Mesothelial cell of epicardium (in vitro differentiated cells): ENCODE data around the gene CAP2. TPM values are rescaled to one million over a fixed set of nuclear protein-coding genes. Genes with fewer than 3 reads are reported as not detected.

Experiments used
- DNase-seq, 2 experiments: peaks; one replicate each; pipeline ENCODE4 v3.0.0; 2021; ENCODE audit warnings: low spot score in 2 of 2; ENCODE audit not compliant: unreplicated experiment in 2 of 2
- H3K27ac Mint-ChIP-seq: 2 replicates; pipeline ENCODE4 v1.8.0; 2021; ENCODE audit warnings: mixed read lengths
- H3K27me3 Mint-ChIP-seq: 2 replicates; pipeline ENCODE4 v1.8.0; 2021; ENCODE audit warnings: low read depth, mixed read lengths
- H3K36me3 Mint-ChIP-seq: 2 replicates; pipeline ENCODE4 v1.8.0; 2021; ENCODE audit warnings: mixed read lengths
- H3K4me1 Mint-ChIP-seq: 2 replicates; pipeline ENCODE4 v1.8.0; 2021; ENCODE audit warnings: mixed read lengths
- H3K4me3 Mint-ChIP-seq: 2 replicates; pipeline ENCODE4 v1.8.0; 2021; ENCODE audit warnings: mild to moderate bottlenecking, moderate library complexity, mixed read lengths
- H3K9me3 Mint-ChIP-seq: 2 replicates; pipeline ENCODE4 v1.8.0; 2021; ENCODE audit warnings: mixed read lengths
- CTCF ChIP-seq: fragments of 200-600 bp; sonication (generic); IDR thresholded peaks from one replicate; pipeline ENCODE4 v1.5.0; 2021; ENCODE audit warnings: antibody characterized with exemption; ENCODE audit not compliant: unreplicated experiment
- total RNA-seq: library from RNA; stranded (reverse); gene quantifications from 3 replicates; pipeline ENCODE4 v1.2.1, GENCODE V29; 2021

CAP2 gene
- total RNA-seq, 1 donor from 2014 or later = 15.0 TPM

GRCh38 chr6:17494919-17495318, 101.5 kb downstream of the CAP2 start:
- Mint-ChIP-seq H3K27me3 (no peaks in the 10 kb centered on the region), H3K4me3 (no peak overlapping the region), H3K4me1 (peaks cover 8% of the 10 kb centered on the region), H3K9me3 (no peaks in the 10 kb centered on the region), H3K27ac (no peak overlapping the region), H3K36me3 (peaks cover 2% of the 10 kb centered on the region)
- no peak for TF ChIP-seq CTCF
- DNase-seq = no peak

GRCh38 chr6:17497535-17498095, 104.2 kb downstream of the CAP2 start:
- Mint-ChIP-seq H3K27me3 (no peaks in the 10 kb centered on the region), H3K4me3 (no peak overlapping the region)

GRCh38 chr6:17501442-17501841, 108.0 kb downstream of the CAP2 start:
- H3K36me3 Mint-ChIP-seq = no peaks in the 10 kb centered on the region
- DNase-seq = no peak
- no peak overlapping the region for H3K4me3 Mint-ChIP-seq
- no peaks in the 10 kb centered on the region for H3K27me3 Mint-ChIP-seq
- no peaks in the 10 kb centered on the region for H3K9me3 Mint-ChIP-seq
- H3K4me1 Mint-ChIP-seq = peaks cover 3% of the 10 kb centered on the region
- no peak for TF ChIP-seq CTCF
- no peak overlapping the region for H3K27ac Mint-ChIP-seq

More at GRCh38 chr6:17497535-17498095, 104.2 kb downstream of the CAP2 start:
- Mint-ChIP-seq H3K36me3 (peaks cover 2% of the 10 kb centered on the region), H3K9me3 (no peaks in the 10 kb centered on the region), H3K4me1 (peaks cover 4% of the 10 kb centered on the region), H3K27ac (no peak overlapping the region)
- no peak for TF ChIP-seq CTCF
- DNase-seq = no peak

GRCh38 chr6:17501982-17502704, 108.7 kb downstream of the CAP2 start:
- TF ChIP-seq CTCF = no peak
- no peaks in the 10 kb centered on the region for H3K9me3 Mint-ChIP-seq
- peak overlapping the region; percentile 16 for H3K27ac Mint-ChIP-seq
- H3K36me3 Mint-ChIP-seq = peaks cover 5% of the 10 kb centered on the region
- no peak overlapping the region for H3K4me3 Mint-ChIP-seq
- H3K4me1 Mint-ChIP-seq = peaks cover 3% of the 10 kb centered on the region
- no peaks in the 10 kb centered on the region for H3K27me3 Mint-ChIP-seq
- DNase-seq = no peak

- Mint-ChIP-seq H3K27me3 (no peaks in the 10 kb centered on the region), H3K27ac (no peak overlapping the region), H3K4me3 (no peak overlapping the region), H3K36me3 (peaks cover 8% of the 10 kb centered on the region), H3K4me1 (peaks cover 3% of the 10 kb centered on the region), H3K9me3 (no peaks in the 10 kb centered on the region)
- DNase-seq = no peak
- no peak for TF ChIP-seq CTCF
Observed at GRCh38 chr6:17503051-17503450, 109.7 kb downstream of the CAP2 start.
